Spleen (tissue), 7 donors: ENCODE results near the gene TFPT.

Source experiments
- POLR2A ChIP-seq, 3 donors: fragments of 450-650 bp; IDR thresholded peaks; one replicate each; pipeline ENCODE4 v1.5.1; 2017; ENCODE audit warnings: antibody characterized with exemption in 3 of 3, mild to moderate bottlenecking in 1 of 3
- POLR2AphosphoS5 ChIP-seq, 3 donors: sonication (generic); formaldehyde crosslinking; IDR thresholded peaks; one replicate each; pipeline ENCODE4 v1.5.1; 2017; ENCODE audit warnings: antibody characterized with exemption in 3 of 3
- TF ChIP-seq, protein P1 (sequence below), 11 experiments: fragments of 200-600 bp in 7 of 11; fragments of 450-650 bp in 4 of 11; sonication (generic) in 4 of 11; IDR thresholded peaks in 8 of 11; conservative IDR thresholded peaks in 3 of 11; 1 replicate in 7 of 11; 2 replicates in 4 of 11; pipeline versions ENCODE4 v1.4.0 to v1.8.0; 2016 to 2021; ENCODE audit warnings: antibody characterized with exemption in 11 of 11, inconsistent platforms in 4 of 11, mild to moderate bottlenecking in 1 of 11
- donor health status: DM: no; HTN: no; CAD: no; lungs with moderate emphysema.
- donor health status: DM: no; HTN: no; CAD: no.
- donor health status: DM: no; HTN: no; CAD: no.

DNA sequence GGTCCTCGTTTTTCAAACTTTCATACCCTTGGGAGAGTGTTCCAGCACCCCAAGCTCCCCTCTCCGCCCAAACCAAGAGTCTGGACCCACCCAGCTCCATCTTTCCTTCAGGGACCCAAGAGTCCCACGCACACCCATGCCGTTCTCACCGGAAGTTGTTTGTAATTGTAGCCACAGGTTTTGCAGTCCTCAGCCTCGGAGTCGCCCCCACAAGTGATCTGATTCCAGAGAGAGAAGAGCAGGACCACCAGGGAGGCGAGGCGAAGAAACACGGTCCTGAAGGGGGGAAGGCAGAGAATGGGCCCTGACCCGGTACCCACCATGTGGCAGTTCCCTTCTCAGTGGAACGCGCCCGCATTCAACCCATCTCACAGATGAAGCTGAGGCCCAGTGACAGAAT lies 47.4 kb upstream of the TFPT start:
- TF ChIP-seq, protein P1, sequence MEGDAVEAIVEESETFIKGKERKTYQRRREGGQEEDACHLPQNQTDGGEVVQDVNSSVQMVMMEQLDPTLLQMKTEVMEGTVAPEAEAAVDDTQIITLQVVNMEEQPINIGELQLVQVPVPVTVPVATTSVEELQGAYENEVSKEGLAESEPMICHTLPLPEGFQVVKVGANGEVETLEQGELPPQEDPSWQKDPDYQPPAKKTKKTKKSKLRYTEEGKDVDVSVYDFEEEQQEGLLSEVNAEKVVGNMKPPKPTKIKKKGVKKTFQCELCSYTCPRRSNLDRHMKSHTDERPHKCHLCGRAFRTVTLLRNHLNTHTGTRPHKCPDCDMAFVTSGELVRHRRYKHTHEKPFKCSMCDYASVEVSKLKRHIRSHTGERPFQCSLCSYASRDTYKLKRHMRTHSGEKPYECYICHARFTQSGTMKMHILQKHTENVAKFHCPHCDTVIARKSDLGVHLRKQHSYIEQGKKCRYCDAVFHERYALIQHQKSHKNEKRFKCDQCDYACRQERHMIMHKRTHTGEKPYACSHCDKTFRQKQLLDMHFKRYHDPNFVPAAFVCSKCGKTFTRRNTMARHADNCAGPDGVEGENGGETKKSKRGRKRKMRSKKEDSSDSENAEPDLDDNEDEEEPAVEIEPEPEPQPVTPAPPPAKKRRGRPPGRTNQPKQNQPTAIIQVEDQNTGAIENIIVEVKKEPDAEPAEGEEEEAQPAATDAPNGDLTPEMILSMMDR (IDR thresholded peaks at IDR 0.05 in 8 of 11, conservative IDR thresholded peaks at IDR 0.05 in 3 of 11), result no peak
- TF ChIP-seq POLR2AphosphoS5 (IDR thresholded peaks at IDR 0.05) (no peak), POLR2A (IDR thresholded peaks at IDR 0.05) (no peak)
